ENCODE measurements around the gene COL5A2. TPM values are rescaled to one million over a fixed set of nuclear protein-coding genes. Genes with fewer than 3 reads are reported as not detected.

COL5A2 gene
- total RNA-seq, 2 donors from 2014 or later = 99.4 to 135 TPM

GRCh38 chr2:189192766-189193165 lies 13.2 kb upstream of the COL5A2 start:
- Histone ChIP-seq H3K27me3 (replicated peaks; ENCODE audit: insufficient read depth) (no peaks in the 10 kb centered on the region), H3K9me3 (no peaks in the 10 kb centered on the region), H3K27ac (no peak overlapping the region), H3K36me3 (no peaks in the 10 kb centered on the region), H3K4me3 (no peak overlapping the region), H3K4me1 (ENCODE audit: control insufficient read depth in 1 of 2, low read depth in 2 of 2) (peaks cover 6 to 14% of the 10 kb centered on the region in 2 donors)
- no peak for TF ChIP-seq CTCF (IDR thresholded peaks at IDR 0.05)
- ATAC-seq (ENCODE audit: insufficient number of reproducible peaks, low FRiP score, low read depth) (no peak), DNase-seq (ENCODE audit: low spot score) (no peak)

GRCh38 chr2:189191766-189192165 lies 12.2 kb upstream of the COL5A2 start:
- no peaks in the 10 kb centered on the region for H3K36me3 ChIP-seq
- no peaks in the 10 kb centered on the region for H3K27me3 ChIP-seq (replicated peaks; ENCODE audit: insufficient read depth)
- DNase-seq (ENCODE audit: low spot score) (no peak), ATAC-seq (ENCODE audit: insufficient number of reproducible peaks, low FRiP score, low read depth) (no peak)
- H3K4me3 ChIP-seq = no peak overlapping the region
- H3K4me1 ChIP-seq (ENCODE audit: control insufficient read depth in 1 of 2, low read depth in 2 of 2) = peaks cover 6 to 14% of the 10 kb centered on the region in 2 donors
- no peaks in the 10 kb centered on the region for H3K9me3 ChIP-seq
- no peak for TF ChIP-seq CTCF (IDR thresholded peaks at IDR 0.05)
- H3K27ac ChIP-seq = no peak overlapping the region

DNA sequence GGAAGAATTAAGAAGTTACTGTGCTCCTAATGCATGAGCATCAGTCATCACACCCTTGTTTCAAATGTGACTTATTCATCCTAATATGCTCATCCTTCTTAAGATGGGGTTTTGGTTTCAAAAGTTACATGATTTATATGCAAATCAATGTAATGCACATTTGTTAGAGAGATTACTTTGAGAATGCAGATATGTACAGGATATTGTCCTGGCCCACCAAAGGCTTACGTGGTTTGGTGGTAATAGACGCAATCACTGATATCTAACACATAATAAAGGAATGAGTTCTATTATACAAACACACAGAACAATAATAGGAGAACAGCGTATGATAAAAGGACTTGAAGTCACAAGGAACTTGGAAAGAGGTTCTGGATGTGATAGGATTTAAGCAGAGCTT lies 11.1 kb upstream of the COL5A2 start:
- Histone ChIP-seq H3K27ac (no peak overlapping the region), H3K4me1 (ENCODE audit: control insufficient read depth in 1 of 2, low read depth in 2 of 2) (peaks cover 6 to 14% of the 10 kb centered on the region in 2 donors), H3K36me3 (no peaks in the 10 kb centered on the region), H3K9me3 (no peaks in the 10 kb centered on the region), H3K4me3 (no peak overlapping the region), H3K27me3 (replicated peaks; ENCODE audit: insufficient read depth) (no peaks in the 10 kb centered on the region)
- no peak for ATAC-seq (ENCODE audit: insufficient number of reproducible peaks, low FRiP score, low read depth)
- no peak for TF ChIP-seq CTCF (IDR thresholded peaks at IDR 0.05)
- DNase-seq (ENCODE audit: low spot score) = no peak

DNA sequence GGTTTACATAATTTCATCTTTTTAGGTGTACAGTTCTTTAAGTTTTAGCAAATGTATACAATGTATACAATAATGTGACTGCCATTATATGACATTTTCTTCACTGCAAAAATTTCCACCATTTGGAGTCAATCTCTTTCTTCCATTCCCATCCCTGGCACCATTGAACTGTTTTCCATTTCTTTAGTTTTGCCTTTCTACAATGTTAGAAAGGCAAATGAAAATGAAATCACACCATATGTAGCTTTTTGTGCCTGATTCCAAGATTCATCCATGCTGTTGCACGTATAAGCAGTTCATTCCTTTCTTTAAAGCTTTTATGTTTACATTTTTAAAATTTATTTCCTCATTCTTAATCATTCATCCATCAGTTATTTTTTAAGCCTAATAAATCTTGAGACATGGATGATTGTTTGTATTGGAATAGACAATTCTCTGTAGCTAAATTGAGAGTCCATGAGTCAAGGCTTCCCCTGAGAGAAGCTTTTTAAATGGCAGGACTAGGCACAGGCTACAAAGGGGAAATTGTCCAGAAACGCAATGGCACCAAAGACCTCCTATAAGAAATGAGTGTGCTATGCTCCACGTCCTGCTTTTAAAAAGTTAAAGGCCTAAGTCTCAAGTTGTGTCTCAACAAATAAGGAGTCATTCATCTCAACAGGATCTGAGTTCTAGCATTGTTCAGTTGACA lies 8.7 kb upstream of the COL5A2 start:
- Histone ChIP-seq H3K4me3 (peak overlapping the region; percentile 7), H3K27me3 (replicated peaks; ENCODE audit: insufficient read depth) (no peaks in the 10 kb centered on the region), H3K27ac (peak overlapping the region in 1 of 2 donors; percentile 13), H3K36me3 (no peaks in the 10 kb centered on the region), H3K4me1 (ENCODE audit: control insufficient read depth in 1 of 2, low read depth in 2 of 2) (peaks cover 6 to 14% of the 10 kb centered on the region in 2 donors), H3K9me3 (no peaks in the 10 kb centered on the region)
- ATAC-seq (ENCODE audit: insufficient number of reproducible peaks, low FRiP score, low read depth) (no peak), DNase-seq (ENCODE audit: low spot score) (no peak)
- no peak for TF ChIP-seq CTCF (IDR thresholded peaks at IDR 0.05)

DNA sequence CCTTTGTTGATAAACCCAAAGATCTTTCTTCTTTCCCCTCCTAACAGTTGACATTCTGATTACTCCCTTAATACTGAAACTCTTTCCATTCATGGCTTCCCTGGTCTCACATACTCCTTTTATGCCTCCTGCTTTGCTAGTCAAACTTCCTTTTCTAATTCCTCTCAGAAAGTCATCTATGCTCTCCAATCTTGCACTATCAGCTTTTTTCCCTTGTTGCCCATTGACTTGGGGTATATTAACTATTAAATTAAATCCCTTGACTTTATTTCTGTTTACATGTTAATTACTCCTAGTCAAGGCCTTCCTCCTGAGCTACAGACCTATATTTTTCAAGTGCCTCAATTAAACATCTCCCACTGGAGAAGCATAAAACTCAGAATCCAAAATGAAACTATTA lies 3.6 kb upstream of the COL5A2 start:
- Histone ChIP-seq H3K9me3 (no peaks in the 10 kb centered on the region), H3K36me3 (no peaks in the 10 kb centered on the region), H3K27me3 (replicated peaks; ENCODE audit: insufficient read depth) (no peaks in the 10 kb centered on the region), H3K4me3 (no peak overlapping the region), H3K4me1 (ENCODE audit: control insufficient read depth in 1 of 2, low read depth in 2 of 2) (peaks cover 2 to 13% of the 10 kb centered on the region in 2 donors), H3K27ac (no peak overlapping the region)
- DNase-seq (ENCODE audit: low spot score) (no peak), ATAC-seq (ENCODE audit: insufficient number of reproducible peaks, low FRiP score, low read depth) (no peak)
- no peak for TF ChIP-seq CTCF (IDR thresholded peaks at IDR 0.05)
